GM18907 (cell line): ENCODE measurements around the gene PNPLA8.
"Not testable (repeated sequence)": the region's sequence is repeated elsewhere in the genome, so short reads cannot be mapped to it uniquely, and the experiment has no call there.

Experiments used
- ATAC-seq: cut with Tn5 transposase; IDR thresholded peaks from one replicate; pipeline ENCODE4 v1.9.1; 2021; ENCODE audit warnings: mild to moderate bottlenecking, moderate library complexity; ENCODE audit not compliant: unreplicated experiment

Gene PNPLA8

DNA sequence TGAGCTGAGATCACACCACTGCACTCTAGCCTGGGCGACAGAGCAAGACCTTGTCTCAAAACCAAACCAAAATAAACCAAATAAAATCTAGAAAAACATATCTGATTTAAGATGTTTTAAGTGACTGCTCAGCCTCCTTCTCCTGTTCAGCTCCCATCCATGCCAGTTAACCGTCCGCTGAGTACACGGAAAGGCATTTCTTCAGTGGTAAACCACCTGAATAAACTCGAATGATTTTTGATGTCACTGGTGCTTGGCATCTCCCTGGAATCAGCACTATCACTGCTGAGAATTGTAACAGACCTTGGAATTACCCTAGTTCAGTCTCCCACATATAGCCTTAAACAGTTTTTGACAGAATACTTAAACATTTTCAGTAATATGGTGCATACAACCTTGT lies 45.6 kb downstream of the PNPLA8 start:
- ATAC-seq = no peak

DNA sequence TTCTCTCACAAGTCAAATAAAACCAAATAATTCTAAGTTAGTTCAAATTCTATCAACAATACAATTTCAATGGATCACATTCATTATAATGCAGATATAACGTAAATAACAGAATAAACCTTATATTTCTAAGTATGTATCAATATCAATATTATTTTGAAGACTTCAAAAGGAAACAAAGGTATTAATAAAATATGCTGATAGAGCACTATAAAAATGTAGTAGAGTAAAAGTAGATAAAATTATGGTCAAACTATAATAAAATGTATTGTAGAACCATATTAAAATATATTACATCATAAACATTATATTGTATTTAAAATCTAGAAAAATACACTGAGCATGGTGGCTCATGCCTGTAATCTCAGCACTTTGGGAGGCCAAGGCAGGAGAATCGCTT lies 46.2 kb downstream of the PNPLA8 start:
- no peak for ATAC-seq

DNA sequence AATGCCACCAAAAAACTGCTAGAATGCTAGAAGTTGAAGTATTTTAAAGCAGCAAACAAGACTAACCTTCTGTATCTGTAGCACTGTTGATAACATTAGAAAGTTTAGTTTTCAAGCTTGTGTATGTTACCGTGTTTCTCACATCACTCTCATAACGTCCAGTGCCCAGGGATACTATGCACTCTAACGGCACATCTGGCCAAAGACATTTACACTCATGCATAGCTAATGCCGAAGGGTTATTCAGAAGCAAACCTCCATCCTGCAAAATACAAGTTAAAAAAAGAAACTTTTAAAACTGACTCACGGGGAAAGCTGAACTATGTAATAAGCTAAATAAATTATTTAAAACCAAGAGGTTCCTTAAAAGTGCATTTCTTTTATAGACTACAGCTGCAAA lies 46.8 kb downstream of the PNPLA8 start:
- no peak for ATAC-seq

DNA sequence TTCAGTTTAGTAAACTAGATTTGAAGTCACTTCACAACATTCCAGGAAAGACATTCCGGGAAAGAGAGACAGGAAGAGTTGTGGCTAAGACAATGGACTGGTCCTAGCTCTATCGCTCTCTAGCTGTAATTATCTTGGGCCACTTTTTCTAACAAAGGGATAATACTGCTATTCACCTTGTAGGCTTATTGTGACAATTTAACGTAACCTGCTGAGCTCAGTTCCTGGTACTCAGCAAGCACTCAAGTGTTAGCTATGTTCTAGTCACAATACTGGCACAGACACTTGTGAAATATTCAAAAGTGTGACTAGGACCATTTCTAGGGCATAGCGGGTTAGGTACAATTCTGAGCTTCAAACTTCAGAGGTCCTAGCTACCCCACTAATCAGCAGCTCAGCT lies 57.7 kb downstream of the PNPLA8 start:
- no peak for ATAC-seq

DNA sequence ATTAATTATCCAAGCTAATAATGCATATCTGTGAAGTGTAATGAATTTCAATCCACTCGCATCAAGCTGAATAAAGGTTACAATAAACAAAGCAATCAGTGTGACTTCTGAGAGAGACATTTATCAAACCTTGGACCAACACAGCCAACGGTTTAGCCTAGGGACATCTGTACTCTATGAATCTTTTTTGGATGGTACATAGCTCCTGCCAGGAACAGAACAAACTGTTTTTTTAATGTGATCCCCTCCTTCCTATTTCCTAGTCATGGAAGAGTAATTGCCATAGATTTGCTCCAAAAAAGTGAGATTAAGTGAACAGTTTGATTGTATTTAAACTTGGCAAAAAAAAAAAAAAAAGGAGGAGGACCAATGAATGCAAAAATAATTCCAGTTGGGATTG lies 58.5 kb downstream of the PNPLA8 start:
- no peak for ATAC-seq

DNA sequence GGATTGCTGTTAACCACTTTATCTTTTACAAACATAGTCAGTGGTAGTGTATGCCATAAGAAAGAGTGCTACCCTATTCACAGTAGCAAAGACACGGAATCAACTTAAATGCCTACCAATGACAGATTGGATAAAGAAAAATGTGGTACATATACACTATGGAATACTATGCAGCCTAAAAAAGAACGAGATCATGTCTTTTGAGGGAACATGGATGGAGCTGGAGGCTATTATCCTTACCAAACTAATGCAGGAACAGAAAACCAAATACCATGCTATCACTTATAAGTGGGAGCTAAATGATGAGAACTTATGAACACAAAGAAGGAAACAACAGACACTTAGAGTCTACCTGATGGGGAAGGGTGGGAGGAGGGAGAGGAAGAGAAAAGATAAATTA lies 59.6 kb downstream of the PNPLA8 start:
- not testable (repeated sequence) for ATAC-seq

DNA sequence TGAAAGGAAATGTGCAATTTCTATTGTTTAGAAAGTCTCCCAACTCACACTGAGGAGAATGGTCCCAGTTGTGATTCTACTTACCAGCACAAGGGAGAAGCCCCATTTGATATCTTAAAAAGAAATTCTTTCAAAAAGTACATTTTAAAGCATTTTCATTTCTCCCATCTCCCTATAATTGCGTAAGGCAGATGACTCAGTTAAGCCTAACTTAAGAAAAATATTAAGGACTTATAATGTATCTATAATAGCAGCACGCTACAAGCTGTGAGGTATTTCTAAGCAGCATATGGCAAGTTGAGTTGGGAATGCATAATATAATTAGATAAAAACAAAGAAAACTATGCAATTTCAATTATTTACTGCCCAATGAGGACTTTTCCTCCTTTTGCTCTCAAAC lies 61.2 kb downstream of the PNPLA8 start:
- no peak for ATAC-seq

DNA sequence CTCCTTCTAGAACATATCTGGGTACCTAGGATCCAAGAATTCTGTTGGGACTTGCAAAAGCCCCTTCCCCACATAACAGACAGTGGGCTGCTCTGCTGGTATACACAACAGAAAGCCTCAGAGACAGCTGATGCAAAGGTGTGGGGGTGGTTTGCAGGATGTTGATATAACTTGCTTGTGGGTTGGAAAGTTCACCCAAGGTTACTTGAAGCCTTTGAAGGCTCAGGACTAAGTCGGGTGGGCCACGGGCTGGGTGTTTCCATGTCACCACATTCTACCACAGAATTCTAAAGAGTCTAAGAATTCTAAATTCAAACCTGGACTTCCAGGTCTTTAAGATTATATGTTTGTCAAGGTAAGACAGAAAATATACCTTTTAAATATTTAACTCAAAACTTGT lies 62.3 kb downstream of the PNPLA8 start:
- ATAC-seq = no peak

DNA sequence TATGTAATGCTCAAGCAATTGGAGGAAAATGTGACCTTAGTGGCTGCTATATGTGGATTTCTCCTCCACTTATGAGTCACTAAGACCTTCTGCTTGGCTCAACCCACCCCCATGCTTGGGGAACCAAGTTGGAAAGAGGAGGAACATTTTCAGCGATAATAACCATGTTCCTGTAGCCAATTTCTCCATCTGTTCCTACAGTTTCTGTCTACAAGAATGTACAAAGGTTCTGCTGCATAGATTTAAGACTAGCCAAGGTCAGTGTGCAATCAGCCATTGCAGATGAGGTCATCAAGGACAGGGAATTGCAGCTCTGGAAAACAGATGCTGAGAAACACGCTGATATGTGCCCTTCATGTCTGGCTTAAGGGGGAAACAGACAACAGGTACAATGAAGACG lies 64.1 kb downstream of the PNPLA8 start:
- no peak for ATAC-seq

DNA sequence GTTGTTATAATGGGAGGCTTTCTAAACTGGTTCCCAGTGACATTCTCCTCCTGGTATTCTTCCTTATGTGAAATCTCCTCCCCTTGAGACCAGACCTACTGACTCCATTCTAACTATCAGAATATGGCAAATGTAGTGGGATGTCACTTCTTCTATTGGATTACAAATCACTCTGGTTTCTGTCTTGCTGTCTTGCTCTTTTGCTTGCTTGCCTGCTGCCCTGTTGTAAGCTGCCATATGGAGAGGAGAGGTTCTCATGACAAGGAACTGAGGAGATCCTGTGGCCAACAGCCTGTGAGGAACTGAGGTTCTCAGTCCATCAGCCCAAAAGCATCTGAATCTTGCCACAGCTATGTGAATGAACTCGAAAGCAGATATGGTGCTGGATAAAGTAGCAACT lies 65.0 kb downstream of the PNPLA8 start:
- ATAC-seq = no peak

DNA sequence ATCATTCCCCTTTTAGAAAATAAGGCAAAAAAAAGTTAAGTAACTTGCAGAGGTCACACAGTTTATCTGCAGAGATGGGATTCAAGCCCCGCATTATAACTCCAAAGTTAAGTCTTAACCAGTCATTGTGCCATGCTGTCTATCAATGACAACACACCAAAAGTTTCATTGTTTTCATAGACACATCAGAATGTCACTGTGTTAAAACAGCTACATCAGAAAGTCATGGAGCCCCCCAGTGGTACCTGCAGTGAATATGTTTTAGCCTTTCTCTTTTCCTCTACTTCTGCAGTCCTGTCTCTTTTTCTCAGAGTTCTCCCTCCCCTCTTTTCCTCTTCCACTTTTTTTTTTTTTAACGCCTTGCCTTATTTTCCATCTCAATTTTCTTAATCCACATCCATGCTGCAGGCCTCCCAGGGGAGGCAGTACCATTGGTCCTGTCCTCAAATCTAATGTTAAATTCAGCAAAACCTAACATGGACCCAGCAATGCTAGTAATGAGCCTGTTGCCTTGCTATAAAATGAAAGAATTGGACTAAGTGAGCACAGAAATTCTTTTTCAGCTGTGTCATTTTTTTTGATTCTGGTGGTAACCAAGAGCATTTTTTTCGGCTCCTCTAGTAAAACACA lies 65.9 kb downstream of the PNPLA8 start:
- ATAC-seq = no peak

DNA sequence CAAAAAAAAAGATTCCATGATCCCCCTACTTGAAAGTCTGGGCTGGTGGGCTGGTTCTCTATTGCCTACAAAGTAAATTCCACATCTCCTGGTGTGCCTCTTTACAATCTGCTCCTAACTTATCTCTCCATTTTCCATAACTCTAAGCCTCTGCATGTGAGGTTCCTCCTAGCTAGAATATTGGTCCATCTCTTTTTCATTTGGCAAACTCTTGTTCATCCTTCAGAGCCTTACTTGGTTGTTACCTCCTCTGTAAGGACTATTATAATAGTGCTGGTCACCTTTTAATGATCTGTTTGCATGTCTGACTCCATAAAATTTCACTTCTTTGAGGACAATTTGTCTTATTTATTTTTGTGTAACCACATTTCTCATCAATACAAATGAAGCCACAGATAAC lies 68.1 kb downstream of the PNPLA8 start:
- ATAC-seq = no peak

DNA sequence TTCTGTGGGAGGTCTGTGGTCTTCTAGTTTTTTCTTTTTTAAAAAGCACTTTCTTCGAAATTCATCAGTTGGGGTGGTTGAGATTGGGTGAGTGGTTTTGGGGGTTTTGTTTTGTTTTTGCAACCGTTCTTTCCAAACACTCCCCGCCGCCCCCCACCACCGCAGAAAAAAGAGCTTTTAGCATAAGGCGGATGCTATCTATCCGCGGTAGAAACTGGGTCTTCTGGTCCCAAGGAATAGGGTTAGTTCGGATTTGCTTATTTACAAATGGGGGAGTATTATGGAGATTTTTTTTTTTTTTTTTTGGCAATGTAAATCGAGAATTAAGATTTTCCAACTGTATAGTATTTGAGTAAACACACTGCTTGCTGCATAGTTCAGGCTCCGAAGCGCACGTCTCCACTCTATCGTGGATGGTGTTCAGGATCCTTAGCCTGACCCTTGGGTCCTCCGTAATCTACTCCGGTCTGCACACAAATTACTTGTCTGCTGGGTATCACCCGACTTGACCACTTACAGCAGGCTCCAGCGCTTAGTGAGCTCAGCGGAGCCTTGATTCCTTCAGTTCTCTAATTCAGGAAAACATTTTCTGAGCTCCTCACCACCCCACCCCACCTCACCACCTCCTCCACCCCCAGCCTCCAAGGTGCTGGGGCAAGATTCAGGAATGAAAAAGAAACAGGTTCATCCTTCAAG lies 68.9 kb downstream of the PNPLA8 start:
- ATAC-seq = no peak

DNA sequence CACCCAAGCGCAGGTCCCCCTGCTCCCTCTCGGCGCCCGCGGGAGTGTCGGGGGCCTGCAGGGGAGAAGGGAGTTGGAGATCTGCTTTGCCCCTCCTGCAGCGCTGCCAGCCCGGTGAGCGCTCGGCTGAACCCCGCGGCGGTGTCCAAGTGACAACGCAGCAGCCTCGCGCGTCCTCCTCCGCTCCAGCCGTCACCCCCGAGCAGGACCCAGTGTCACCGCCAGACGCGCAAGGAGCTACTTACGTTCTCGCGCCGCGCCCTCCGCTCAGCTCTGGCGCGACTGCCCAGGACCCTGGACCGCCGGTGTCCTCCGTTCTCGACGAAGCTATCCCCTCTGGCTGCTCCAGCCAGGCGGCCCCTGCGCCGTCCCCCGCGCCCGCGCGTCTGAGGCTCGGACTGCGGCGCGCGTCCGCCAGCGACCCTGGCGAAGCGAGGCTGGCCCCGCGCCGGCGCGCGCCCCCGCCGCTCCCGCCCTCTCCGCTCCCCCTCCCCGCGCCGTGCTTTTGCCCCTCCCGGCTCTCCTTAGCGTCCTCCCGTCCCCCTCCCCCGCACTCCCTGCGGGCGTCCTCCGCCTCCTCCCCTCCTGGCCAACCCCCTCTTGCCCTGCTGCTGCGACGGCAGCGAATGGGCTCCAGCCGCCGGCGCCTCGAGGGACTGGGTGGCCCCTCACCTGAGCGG lies 69.8 kb downstream of the PNPLA8 start, which contains the start of gene NRCAM:
NRCAM (minus strand) TSS at position 439 of the 680 bp plus-strand sequence. CDS start 216,372 bp downstream, outside the sequence.
- peak; percentile 40 for ATAC-seq

DNA sequence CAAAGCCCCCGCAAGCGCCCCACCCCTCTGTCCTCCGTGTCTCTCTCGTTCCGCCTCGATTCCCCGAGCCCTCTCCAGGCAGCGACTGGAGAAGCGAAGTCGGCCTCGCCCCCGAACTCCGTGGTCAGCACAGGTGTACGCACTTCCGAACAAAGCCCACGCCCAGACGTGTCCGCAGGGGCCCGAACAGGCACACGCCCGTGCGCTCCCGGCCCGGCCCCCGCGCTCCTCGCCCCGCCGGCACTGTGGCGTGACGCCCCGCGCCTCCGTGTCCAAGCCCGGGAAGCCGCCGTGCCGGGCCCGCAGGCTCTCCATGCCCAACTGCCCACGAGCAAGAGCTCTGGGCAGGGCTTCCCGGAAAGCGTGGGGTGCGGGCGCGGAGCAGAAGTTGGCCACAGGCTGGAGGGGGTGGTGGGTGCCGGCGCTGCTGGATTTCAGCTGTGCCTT lies 70.4 kb downstream of the PNPLA8 start:
- ATAC-seq = peak; percentile 32

DNA sequence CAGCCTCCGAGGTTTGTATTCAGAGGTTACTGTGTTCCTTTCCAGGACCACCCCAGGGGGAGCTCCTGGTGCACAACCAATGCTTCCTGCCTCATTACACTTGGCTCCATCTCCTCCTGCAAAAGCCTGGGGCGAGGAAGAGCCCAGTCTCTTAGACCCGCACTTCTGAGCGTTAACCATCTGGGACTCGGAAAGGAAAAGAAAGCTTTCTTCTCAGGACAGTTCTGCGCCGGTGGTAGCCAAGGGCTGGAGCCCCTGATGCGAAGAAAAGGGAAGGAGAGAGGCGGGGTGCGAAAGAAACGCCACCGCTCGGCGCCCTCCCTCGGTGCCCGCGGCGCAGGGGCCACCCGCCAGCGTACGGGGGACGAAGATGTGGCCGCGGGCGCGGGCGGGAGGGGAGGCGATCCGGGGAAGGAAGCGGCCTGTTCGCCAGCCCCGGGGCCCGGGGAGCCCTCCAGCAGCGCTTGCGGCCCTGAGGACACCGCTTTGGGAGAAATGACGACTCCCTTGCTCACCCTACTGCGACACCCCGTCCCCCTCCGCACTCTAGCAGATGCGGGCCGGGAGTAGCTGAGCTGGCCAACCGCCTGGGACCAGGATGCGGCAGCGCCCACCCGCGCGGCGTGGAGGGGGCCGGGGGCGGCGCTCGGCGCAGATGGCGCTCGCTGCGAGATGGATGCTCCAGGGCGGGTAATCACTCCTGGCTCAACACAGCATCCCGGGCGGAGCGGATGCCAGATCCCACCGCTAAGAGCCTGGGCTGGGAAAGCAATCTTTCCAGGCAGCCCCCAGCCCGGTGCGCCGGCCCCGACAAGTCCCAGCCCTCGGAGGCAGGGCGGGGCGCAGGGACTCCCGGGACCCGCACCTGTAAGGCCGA lies 71.0 kb downstream of the PNPLA8 start:
- ATAC-seq = no peak

DNA sequence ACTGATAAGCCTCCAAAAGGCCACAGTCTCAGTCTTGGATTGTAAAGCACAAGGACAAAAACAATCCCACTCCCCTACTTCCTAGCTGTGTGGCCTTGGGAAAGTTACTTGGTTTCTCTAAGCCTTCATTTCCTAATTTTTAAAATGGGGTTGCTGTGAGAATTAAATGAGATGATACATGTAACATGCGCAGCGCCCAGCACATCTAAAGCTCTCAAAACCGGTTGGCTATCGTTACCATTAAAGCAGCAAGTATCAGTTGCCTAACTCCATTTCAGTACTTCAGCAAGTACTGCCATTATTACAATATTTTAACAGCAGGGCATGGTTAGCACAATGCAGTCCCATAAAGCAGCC lies 71.6 kb downstream of the PNPLA8 start:
- ATAC-seq = no peak

DNA sequence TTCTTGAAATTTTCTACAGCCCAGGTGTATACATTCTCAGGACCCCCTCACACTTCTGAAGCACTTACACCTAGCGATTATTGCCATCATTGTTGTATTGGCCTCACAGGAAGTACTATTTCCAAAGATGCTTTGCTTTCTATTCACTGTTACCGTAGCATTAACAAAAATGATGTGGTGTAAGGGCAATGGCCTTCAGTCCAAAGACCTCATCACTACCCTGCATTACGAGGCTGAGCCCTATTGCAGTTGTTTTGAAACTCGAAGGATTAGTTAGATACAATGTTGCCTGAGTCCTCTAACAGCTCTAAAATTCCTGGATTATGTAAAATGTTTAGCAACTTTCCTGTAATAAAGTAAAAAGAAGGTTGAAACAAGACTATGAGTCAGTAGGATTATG lies 72.6 kb downstream of the PNPLA8 start:
- no peak for ATAC-seq

DNA sequence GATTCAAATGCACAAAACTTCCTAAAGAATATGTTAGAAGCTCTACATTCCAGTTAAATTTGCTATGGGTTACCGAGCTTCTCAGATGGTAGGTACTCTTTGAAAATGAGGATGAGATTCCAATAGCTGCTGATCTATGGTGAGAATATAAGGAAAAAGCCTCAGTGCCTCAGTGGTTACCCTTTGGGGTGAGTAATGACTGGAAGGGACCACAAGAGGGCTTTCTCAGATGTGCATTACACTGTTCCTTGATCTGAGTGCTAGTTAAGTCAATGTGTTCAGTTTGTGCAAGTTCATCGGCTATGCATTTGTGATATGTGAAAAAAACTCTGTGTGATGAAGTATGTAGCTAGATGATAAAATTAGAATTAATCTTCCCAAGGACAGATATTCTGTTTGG lies 73.2 kb downstream of the PNPLA8 start:
- peak; percentile 53 for ATAC-seq

DNA sequence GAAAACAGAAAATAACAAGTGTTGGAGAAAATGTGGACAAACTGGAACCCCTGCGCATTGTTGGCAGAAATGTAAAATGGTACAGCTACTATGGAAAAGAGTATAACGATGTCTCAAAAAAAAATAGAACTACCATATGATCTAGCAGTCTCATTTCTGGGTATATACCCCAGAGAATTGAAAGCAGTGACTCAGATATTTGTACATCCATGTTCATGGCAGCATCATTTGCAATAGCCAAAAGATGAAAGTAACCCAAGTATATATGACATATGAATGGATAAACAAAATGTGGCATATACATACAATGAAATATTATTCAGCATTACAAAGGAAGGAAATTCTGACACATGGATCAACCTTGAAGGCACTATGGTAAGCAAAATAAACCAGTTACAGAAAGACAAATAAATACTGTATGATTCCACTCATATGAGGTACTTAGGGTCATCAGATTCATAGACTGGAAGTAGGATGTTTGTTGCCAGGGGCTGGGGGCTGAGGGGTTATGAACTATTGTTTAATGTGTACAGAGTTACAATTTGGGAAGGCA lies 74.6 kb downstream of the PNPLA8 start:
- no peak for ATAC-seq

DNA sequence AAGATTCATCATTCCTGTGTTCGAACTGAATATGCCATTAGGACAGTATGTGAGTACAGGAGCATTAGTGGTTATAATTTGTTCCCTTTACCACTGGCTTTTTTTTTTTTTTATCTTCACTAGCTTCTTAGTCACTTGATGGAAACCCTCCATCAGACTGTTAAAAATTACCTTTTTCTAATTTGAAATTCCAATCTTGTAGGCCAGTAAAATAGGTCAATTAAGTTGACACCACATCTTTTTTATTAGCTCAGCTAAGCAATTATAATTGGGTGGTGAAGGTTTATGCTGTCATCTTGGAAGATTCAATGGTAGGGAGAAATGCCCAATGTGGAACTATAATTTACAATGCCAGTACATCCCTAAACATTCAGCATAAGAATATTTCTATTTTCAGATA lies 75.8 kb downstream of the PNPLA8 start:
- ATAC-seq = no peak
